A549 (cell line): ENCODE results near the gene TUSC2. TPM values are rescaled to one million over a fixed set of nuclear protein-coding genes. Genes with fewer than 3 reads are reported as not detected.

ENCODE experiments used
- ATAC-seq, 2 experiments: fragments of 200-7000 bp in 1 of 2; fragments of >200 bp in 1 of 2; cut with Nextera tagmentation in 1 of 2; cut with Tn5 transposase in 1 of 2; 3 replicates each; pipeline versions ENCODE4 v1.8.0 to v1.9.1; 2018 to 2020; ENCODE audit warnings: mild to moderate bottlenecking in 1 of 2, moderate library complexity in 1 of 2
- CTCF ChIA-PET: fragments of 300-600 bp; sonication (Branson Sonifier 250); formaldehyde crosslinking; extraction: SDS; loops from one replicate; lab custom pipeline; 2021; ENCODE audit warnings: antibody characterized with exemption, inconsistent platforms; lab: Yijun Ruan, JAX
- POLR2A ChIA-PET: fragments of 350-600 bp; formaldehyde crosslinking; extraction: SDS; loops from one replicate; lab custom pipeline; 2021; ENCODE audit warnings: antibody characterized with exemption, inconsistent platforms; lab: Yijun Ruan, JAX
- DNase-seq, 2 experiments: peaks; one replicate each; pipeline versions ENCODE4 v3.0.0 to v3.0.0-alpha.2; 2011 to 2016; ENCODE audit warnings: low read depth in 1 of 2, low spot score in 1 of 2
- FAIRE-seq: peaks from 2 replicates; lab custom pipeline; 2011; peaks lifted over from hg19 to GRCh38; lab: Jason Lieb, UNC
- H3K27ac ChIP-seq, 2 experiments: fragments of >200 bp; sonication (Bioruptor Twin); formaldehyde crosslinking; 3 replicates each; pipeline ENCODE4 v1.5.1; 2016 to 2017
- H3K4me1 ChIP-seq: fragments of >200 bp; sonication (Bioruptor Twin); formaldehyde crosslinking; 3 replicates; pipeline ENCODE4 v1.6.1; 2016
- H3K4me2 ChIP-seq: fragments of >200 bp; sonication (Bioruptor Twin); formaldehyde crosslinking; 3 replicates; pipeline ENCODE4 v1.6.1; 2016
- H3K4me3 ChIP-seq: fragments of >200 bp; sonication (Bioruptor Twin); formaldehyde crosslinking; 3 replicates; pipeline ENCODE4 v1.5.1; 2016
- H3K9me3 ChIP-seq: fragments of >200 bp; sonication (Bioruptor Twin); formaldehyde crosslinking; 3 replicates; pipeline ENCODE4 v1.6.1; 2016
- BCL3 ChIP-seq: fragments of >200 bp; sonication (Bioruptor Twin); formaldehyde crosslinking; IDR thresholded peaks from 3 replicates; pipeline ENCODE4 v1.6.1; 2016
- CBX2 ChIP-seq: fragments of 200-600 bp; sonication (generic); IDR thresholded peaks from 2 replicates; pipeline ENCODE4 v1.6.1; 2016; ENCODE audit warnings: low read depth, mild to moderate bottlenecking, borderline replicate concordance
- CEBPB ChIP-seq, 2 experiments: fragments of >200 bp in 1 of 2; sonication (Bioruptor Twin) in 1 of 2; formaldehyde crosslinking in 1 of 2; IDR thresholded peaks; 2 replicates each; pipeline ENCODE4 v1.6.1; 2012 to 2016
- CHD4 ChIP-seq: fragments of 200-600 bp; sonication (generic); IDR thresholded peaks from 2 replicates; pipeline ENCODE4 v1.6.1; 2016; ENCODE audit warnings: antibody characterized with exemption, mild to moderate bottlenecking, borderline replicate concordance
- CTCF ChIP-seq: fragments of >200 bp; sonication (Bioruptor Twin); formaldehyde crosslinking; IDR thresholded peaks from 3 replicates; pipeline ENCODE4 v1.5.1; 2016
- EHMT2 ChIP-seq: fragments of 200-600 bp; sonication (generic); IDR thresholded peaks from 2 replicates; pipeline ENCODE4 v1.6.1; 2016; ENCODE audit warnings: antibody characterized with exemption, low read depth, mild to moderate bottlenecking, moderate library complexity
- EP300 ChIP-seq, 2 experiments: fragments of >200 bp; sonication (Bioruptor Twin); formaldehyde crosslinking; IDR thresholded peaks; 2 replicates in 1 of 2; 3 replicates in 1 of 2; pipeline ENCODE4 v1.6.1; 2016 to 2017
- ESRRA ChIP-seq: fragments of 150-350 bp; IDR thresholded peaks from 2 replicates; pipeline ENCODE4 v1.6.1; 2014; ENCODE audit warnings: mild to moderate bottlenecking, low read length, borderline replicate concordance
- FOSL2 ChIP-seq, 2 experiments: fragments of 450-650 bp in 1 of 2; fragments of >200 bp in 1 of 2; sonication (Bioruptor Twin) in 1 of 2; formaldehyde crosslinking; IDR thresholded peaks; 2 replicates each; pipeline versions ENCODE4 v1.5.0 to v1.6.1; 2016 to 2020; ENCODE audit warnings: mild to moderate bottlenecking in 1 of 2, moderate library complexity in 1 of 2
- GATA3 ChIP-seq: IDR thresholded peaks from 2 replicates; pipeline ENCODE4 v1.6.1; 2012; ENCODE audit warnings: borderline replicate concordance
- HDAC2 ChIP-seq: fragments of 200-600 bp; sonication (generic); IDR thresholded peaks from 2 replicates; pipeline ENCODE4 v1.6.1; 2016
- HEYL ChIP-seq: fragments of 250-450 bp; sonication (Bioruptor Pico); IDR thresholded peaks from 2 replicates; pipeline ENCODE4 v1.8.0; 2021; ENCODE audit warnings: mild to moderate bottlenecking, moderate library complexity
- HMGXB4 ChIP-seq: fragments of 250-450 bp; sonication (Bioruptor Pico); IDR thresholded peaks from 2 replicates; pipeline ENCODE4 v1.5.0; 2021; ENCODE audit warnings: mild to moderate bottlenecking, moderate library complexity, borderline replicate concordance
- JUN ChIP-seq, 2 experiments: fragments of >200 bp; sonication (Bioruptor Twin); formaldehyde crosslinking; IDR thresholded peaks; 2 replicates in 1 of 2; 3 replicates in 1 of 2; pipeline ENCODE4 v1.6.1; 2016 to 2017
- JUNB ChIP-seq: fragments of >200 bp; sonication (Bioruptor Twin); formaldehyde crosslinking; IDR thresholded peaks from 2 replicates; pipeline ENCODE4 v1.6.1; 2016
- KDM1A ChIP-seq: fragments of 200-600 bp; sonication (generic); IDR thresholded peaks from 2 replicates; pipeline ENCODE4 v1.6.1; 2016; ENCODE audit warnings: low read depth, mild to moderate bottlenecking
- MAX ChIP-seq: IDR thresholded peaks from 2 replicates; pipeline ENCODE4 v1.6.1; 2012
- NPAS2 ChIP-seq: fragments of 250-450 bp; sonication (Bioruptor Pico); IDR thresholded peaks from 2 replicates; pipeline ENCODE4 v1.8.0; 2022; ENCODE audit warnings: mild to moderate bottlenecking, moderate library complexity, borderline replicate concordance
- PHF8 ChIP-seq: fragments of 200-600 bp; sonication (generic); IDR thresholded peaks from 2 replicates; pipeline ENCODE4 v1.6.1; 2016; ENCODE audit warnings: low read depth, mild to moderate bottlenecking, antibody characterized with exemption, moderate library complexity, borderline replicate concordance
- ZFP36 ChIP-seq: fragments of 450-650 bp; IDR thresholded peaks from 2 replicates; pipeline ENCODE4 v1.6.1; 2014; ENCODE audit warnings: borderline replicate concordance; ENCODE audit not compliant: partially characterized antibody
- ZNF302 ChIP-seq: fragments of 250-450 bp; sonication (Bioruptor Pico); IDR thresholded peaks from 2 replicates; pipeline ENCODE4 v1.9.0; 2021; ENCODE audit warnings: inconsistent platforms, mild to moderate bottlenecking, moderate library complexity
- WGBS: methylation state at CpG from one replicate; pipeline ENCODE4 v1.1.6; 2017; ENCODE audit errors: missing lambda C conversion rate; 5-methylcytosine and 5-hydroxymethylcytosine counted together
- polyA plus RNA-seq, 4 experiments: library from polyadenylated mRNA; depleted of rRNA in 3 of 4; stranded (reverse); fragments of >200 nt; fragmentation: RNase III in 1 of 4; extraction: RNeasy Plus Mini Kit Qiagen cat#74134 plus additional on column Dnase treatment in 1 of 4; gene quantifications; 2 replicates in 3 of 4; 3 replicates in 1 of 4; pipeline ENCODE4 v1.2.3, GENCODE V29; 2011 to 2017

The TUSC2 gene
- polyA plus RNA-seq, 2 of the 4 experiments (the other 2 are of a cell fraction), result 18.2 to 23.5 TPM

GRCh38 chr3:50317300-50317699 lies 10.7 kb downstream of the TUSC2 start:
- Histone ChIP-seq H3K4me3 (no peak overlapping the region), H3K4me2 (peak overlapping the region; percentile 66), H3K4me1 (peaks cover 31% of the 10 kb centered on the region), H3K9me3 (no peaks in the 10 kb centered on the region), H3K27ac (peak overlapping the region; percentile 39 to 78; a peak in 4 of 6 replicates)
- ChIA-PET CTCF (interaction anchor here (2.3 kb wide), 1 partner anchor 11 kb away, joined by 8 read pairs; the partner anchor contains the start of gene TUSC2), POLR2A (interaction anchor here (1.3 kb wide), 1 partner anchor 20 kb away, joined by 4 read pairs; no protein-coding TSS in a partner anchor)
- whole genome bisulfite sequencing, result 56% methylated on average over 5 of the region's 6 CpGs
- no peak for FAIRE-seq
- DNase-seq, result no peak
- ATAC-seq, result no peak
- TF ChIP-seq FOSL2 (IDR thresholded peaks at IDR 0.05) (no peak), FOSL2 (CRISPR knock-in tag; IDR thresholded peaks at IDR 0.05) (no peak), KDM1A (no peak), HMGXB4 (CRISPR knock-in tag) (no peak), EP300 (IDR thresholded peaks at IDR 0.05) (no peak), HEYL (CRISPR knock-in tag) (no peak), CTCF (no peak), ZNF302 (CRISPR knock-in tag) (no peak), ESRRA (no peak), GATA3 (no peak), JUN (IDR thresholded peaks at IDR 0.05) (no peak), NPAS2 (CRISPR knock-in tag) (no peak), JUNB (no peak), MAX (no peak), PHF8 (no peak), BCL3 (no peak), HDAC2 (no peak), EHMT2 (no peak), CHD4 (no peak), CBX2 (no peak), ZFP36 (no peak)

- Histone ChIP-seq H3K4me3 (no peak overlapping the region), H3K27ac (peak overlapping the region; percentile 39 to 78; a peak in 4 of 6 replicates), H3K4me1 (peaks cover 26% of the 10 kb centered on the region)
- POLR2A ChIA-PET, result interaction anchor here (1.3 kb wide), 1 partner anchor 20 kb away, joined by 4 read pairs; no protein-coding TSS in a partner anchor
- peak; percentile 55 to 62 for ATAC-seq
- DNase-seq, result peak in 1 of 2 experiments; percentile 73
- CTCF ChIA-PET, result no interaction called here
- no peak for TF ChIP-seq CEBPB (IDR thresholded peaks at IDR 0.05)
- no peak for TF ChIP-seq FOSL2 (IDR thresholded peaks at IDR 0.05)
- peak; percentile 88 for TF ChIP-seq FOSL2 (CRISPR knock-in tag; IDR thresholded peaks at IDR 0.05)
- TF ChIP-seq, all 56 proteins: peak for 1
- no peak for FAIRE-seq
- 9% methylated on average over 8 of the region's 9 CpGs for WGBS
- H3K9me3 ChIP-seq, result no peaks in the 10 kb centered on the region
- H3K4me2 ChIP-seq, result peak overlapping the region; percentile 66
Observed at GRCh38 chr3:50316657-50317242, 11.3 kb downstream of the TUSC2 start.
